ENCODE measurements around the gene EOMES.
"Not testable (repeated sequence)": the region's sequence is repeated elsewhere in the genome, so short reads cannot be mapped to it uniquely, and the experiment has no call there.

Gene EOMES

GRCh38 chr3:27721717-27722564, at the start of gene EOMES:
Gene EOMES (minus strand): TSS chr3:27722323. CDS start chr3:27722294, 29 bp downstream.
- no peak for DNase-seq

- not testable (repeated sequence) for DNase-seq
Measured at GRCh38 chr3:27770384-27770783, 48.3 kb upstream of the EOMES start.

DNA sequence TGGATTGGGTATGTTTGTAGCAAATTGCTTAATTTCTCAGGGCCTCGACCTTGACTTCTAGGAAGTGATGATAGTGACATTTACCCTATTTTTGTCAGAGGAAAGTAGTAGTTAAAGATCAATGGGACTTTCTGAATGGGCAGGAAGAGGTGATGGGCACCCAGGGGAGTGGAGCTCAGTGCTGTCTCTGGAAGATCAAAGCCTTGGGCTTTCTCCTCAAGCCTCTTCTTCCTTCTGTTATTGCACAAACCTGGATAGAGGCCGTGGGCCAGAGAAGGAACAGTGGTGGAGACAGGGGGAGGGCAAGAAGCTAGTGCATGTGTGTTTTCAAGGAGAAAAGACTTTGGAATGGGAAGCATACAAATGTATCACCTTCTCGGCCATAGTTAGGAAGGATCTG, 44.9 kb upstream of the EOMES start:
- no peak for DNase-seq

DNA sequence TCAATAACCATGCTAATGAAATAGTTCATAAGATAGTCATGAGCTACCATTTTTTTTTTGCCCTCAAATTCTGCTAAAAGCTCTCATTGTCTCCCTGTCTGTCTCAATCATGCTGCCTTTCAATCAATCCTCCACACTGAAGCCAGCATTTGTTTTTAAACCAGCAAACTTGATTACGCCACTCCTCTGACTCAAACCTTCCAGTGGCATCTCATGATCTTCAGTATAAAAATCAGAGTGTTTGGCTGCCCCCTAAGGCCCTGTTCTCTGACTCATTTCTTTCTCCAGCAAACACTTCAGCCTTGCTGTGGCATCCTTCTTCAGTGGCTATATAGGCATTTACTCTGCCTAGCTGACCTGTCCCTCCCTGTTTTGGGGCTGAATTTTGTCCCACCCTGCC, 36.0 kb upstream of the EOMES start:
- no peak for DNase-seq

- DNase-seq, result no peak
Measured at GRCh38 chr3:27756877-27757276, 34.8 kb upstream of the EOMES start.

DNA sequence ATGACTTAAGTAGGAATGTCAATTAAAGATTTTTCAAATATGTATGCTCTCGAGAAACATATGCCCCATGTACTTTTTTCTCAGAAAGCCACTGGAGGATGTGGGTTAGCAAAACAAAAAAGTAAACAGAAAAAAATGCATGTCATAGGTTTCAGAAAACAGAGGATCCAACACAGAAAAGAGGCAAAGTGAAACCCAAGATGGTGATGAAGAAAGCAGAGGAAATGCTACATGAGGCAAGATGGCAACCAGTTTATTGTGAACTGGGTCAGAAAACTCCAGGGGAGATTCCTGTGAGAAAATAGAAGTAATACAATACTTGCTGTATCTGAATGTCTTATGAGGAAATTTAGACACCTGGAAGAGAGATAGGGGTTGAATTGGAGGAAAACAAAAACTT, 30.8 kb upstream of the EOMES start:
- DNase-seq, result no peak

GRCh38 chr3:27749643-27750042, 27.5 kb upstream of the EOMES start:
- DNase-seq, result no peak

DNA sequence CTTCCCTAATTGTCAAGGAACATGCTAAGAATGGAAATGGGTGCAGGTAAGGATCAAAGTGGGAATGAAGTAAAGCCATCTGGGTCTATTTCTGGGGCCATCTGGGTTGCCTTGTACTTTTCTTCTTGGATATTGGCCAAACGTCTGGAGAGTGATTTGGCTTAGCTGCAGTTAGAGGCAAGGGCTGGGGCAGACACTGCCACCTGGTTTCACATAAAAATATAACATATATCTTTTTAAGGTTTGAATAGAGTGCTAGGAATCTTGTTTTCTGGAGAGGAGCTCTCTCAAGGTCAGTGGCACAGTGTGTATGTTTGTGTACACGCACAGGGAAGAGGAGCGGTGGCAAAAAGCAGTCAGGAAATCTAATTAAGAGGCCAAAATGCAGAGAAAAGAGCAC, 24.7 kb upstream of the EOMES start:
- no peak for DNase-seq

DNA sequence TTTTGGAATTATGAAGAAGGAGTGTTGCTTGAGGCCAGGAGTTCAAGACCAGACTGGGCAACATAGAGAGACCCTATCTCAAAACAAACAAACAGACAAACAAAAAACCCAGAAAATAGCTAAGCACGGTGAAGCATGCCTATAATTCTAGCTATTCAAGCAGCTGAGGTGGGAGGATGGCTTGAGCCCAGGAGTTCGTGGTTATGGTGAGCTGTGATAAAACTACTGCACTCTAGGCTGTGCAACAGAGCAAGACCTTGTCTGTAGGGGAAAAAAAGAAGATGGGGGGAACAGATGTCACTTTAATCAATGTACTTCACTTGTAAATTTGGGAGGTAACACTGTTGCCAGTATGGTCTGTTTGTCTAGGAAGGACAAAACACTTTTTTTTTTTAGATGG, 18.7 kb upstream of the EOMES start:
- DNase-seq, result no peak

GRCh38 chr3:27737091-27737490, 15.0 kb upstream of the EOMES start:
- no peak for DNase-seq

DNA sequence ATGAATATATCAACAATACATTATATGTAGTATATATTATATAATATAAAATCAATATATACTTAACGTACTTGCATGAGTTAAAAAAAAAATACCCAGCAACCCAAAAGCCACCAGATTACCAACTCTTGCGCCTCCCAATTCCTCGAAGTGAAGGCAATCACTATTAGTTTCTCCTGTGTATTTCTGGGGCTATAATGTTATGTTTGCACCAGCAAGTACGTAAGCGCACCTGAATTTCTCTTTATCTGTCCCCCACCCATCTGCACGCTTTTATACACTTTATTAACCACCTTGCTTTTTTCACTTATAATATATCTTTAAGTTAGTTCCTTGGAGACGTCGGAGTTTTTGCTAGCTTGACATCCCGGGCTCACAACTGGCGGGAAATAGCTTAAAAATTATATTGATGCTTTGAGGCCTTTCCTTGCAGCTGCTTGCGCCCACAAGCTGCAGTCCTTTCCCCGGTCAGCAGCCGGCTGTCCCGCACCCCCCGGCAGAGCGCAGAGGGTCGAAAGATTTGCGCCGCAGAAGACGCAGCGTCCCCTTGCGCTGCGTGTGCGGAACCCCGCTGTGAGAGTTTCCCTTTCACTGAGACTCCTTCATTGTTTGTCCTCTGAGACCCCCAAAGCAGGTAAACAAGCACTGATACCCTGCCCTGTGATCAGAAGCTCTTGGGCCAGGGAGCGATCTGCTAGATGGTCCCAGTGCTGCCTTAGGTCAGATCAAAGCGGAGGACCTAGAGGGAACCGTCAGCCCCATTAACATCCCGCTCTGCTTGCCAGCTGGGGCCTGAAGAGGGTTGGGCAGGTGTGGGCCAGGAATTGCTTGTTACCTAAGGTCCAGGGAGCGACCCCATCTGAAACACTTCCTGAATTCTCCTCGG, 8.9 kb upstream of the EOMES start:
- DNase-seq, result no peak

DNA sequence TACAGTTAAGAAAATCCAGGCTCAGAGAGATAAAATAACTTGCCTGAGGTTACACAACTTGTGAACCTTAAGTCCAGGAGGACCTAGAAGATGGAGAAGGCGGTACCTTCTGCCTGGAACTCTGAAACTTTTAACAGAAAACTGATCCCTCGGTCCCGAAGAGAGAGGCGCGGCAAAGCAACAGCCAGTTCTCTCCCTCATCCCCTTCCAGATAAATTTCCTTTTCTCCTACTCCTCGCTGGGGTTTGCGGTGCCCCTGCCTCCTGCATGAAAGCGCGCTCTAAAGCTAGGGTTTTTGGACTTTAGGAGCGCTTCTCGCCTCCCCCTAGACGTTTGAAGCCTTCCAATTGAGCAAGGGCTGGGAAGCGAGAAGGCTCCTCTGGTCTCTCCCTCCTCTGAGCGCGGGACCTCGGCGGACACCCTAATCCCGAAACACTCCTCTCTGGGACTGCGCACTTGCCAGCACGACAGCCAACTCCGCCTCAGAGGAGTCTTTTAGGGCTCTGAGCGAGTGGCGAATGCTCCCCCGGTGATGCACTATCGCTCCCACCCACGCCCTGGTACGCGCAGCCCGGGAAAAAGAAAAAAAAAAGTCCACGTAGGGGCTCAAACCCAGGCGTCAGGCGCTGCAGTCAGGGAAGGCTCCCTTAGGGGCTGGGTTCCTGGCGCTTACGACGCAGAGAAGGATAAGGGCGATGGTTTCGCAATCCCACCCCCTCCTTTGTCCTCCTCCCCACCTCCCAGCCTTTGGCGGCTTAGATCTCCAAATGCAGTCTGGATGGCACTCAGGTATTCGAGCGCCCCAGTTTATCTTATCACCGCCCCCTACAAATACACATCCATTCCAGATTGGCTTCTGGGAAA, 7.9 kb upstream of the EOMES start:
- no peak for DNase-seq

- DNase-seq, result no peak
Measured at GRCh38 chr3:27729325-27729724, 7.2 kb upstream of the EOMES start.

- no peak for DNase-seq
Measured at GRCh38 chr3:27728195-27729087, 6.3 kb upstream of the EOMES start.

DNA sequence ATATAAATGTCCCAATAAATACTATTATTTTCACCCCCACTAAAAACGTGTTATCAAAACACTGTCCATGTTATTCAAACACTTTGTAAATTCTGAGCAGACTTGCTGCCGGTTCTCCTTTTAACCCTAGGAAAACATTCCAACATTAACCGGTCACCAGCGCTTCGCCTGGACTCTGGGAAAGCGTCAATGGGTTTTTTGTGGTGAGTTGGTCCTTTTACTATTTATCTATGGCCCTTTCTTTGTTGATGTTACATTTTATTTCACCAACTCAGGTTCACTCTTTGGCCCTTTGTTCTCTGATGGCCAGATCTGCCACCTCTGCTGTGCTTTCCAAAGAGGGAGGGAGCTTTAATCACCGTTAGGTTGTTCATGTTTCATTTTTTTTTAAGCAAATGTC, 4.1 kb upstream of the EOMES start:
- no peak for DNase-seq

DNA sequence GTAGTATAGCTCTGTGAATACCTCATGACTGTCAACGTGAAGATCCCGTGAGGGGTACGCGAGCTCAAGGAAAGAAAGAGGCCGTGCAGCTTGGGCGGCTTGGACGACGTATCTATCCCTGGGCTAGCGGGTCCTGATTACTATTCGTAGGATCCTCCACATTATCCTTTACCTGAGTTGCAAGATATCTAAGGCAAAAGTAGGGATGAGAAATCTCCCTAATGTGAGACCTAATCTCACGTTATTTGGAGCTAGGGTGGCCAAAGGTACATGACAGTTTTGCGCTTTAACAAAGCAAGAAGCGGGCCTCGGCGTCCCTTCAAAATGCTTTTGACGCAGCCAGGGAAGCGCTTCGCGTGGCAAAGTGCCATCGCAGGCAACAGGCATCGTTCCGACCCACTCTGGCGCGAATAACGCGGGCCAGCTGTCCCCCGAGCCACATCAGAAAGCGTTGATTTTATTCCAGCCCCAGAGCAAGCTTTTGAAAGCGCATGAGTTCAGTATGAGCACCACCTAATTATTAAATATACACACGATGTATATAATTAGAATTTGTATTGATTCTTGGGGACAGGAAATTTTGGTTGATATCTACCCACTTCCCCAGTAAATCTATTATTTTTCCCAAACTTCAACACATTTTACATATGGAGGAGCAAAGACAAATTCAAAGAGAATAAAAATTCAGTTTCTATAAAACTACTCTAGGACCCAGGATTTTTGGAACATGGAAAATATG, 2.5 kb upstream of the EOMES start:
- DNase-seq, result no peak

GRCh38 chr3:27723815-27724458, 1.8 kb upstream of the EOMES start:
- no peak for DNase-seq

DNA sequence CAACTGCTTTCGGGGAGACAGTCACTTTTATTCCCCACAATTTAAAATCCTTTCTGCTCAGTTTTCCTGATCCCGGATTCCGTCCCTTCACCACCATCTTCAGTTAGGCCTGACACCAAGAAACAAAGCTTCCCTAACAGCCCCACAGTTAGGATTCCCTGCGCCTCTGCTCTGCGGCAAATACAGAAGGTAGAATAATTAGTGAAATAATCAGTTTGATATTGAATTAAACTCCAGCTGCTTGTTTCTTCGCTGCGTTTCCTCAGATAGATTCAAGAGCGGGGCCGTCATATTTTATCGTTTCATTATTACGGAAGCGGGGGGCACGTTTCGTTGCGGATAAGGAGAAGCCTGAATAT, 1.3 kb upstream of the EOMES start:
- no peak for DNase-seq

GRCh38 chr3:27723001-27723445, 900 bp upstream of the EOMES start:
- no peak for DNase-seq

- no peak for DNase-seq
Measured at GRCh38 chr3:27720899-27721716, 1.0 kb downstream of the EOMES start.
